SK-MEL-5 (cell line): ENCODE data around the gene GJB3. TPM values are rescaled to one million over a fixed set of nuclear protein-coding genes. Genes with fewer than 3 reads are reported as not detected.
"Not testable (repeated sequence)": the region's sequence is repeated elsewhere in the genome, so short reads cannot be mapped to it uniquely, and the experiment has no call there.

Source experiments
- DNase-seq: peaks from one replicate; pipeline ENCODE4 v3.0.0-alpha.2; 2016; ENCODE audit warnings: low read depth, low spot score
- in situ Hi-C: cut with HindIII; loops from 2 replicates; pipeline ENCODE4 v1.10.0; 2016; ENCODE audit warnings: low sequenced_read_pairs, high pct_unique_total_duplicates, low pct_unique_long_range_greater_than_20kb
- total RNA-seq: library from RNA; depleted of rRNA; stranded (reverse); fragments of >200 nt; shearing (Covaris generic); gene quantifications from 2 replicates; pipeline ENCODE4 v1.2.3, GENCODE V29; 2014

Gene GJB3
- total RNA-seq, 1 experiment from 2014 or later: not detected

- in situ Hi-C loops: no loop called here
- DNase-seq: no peak
These were observed 16.0 kb downstream of the GJB3 start for GRCh38 chr1:34796990-34797389.

- no peak for DNase-seq
These were observed 19.2 kb downstream of the GJB3 start for GRCh38 chr1:34800214-34800613.

GRCh38 chr1:34803770-34804169 is 22.8 kb downstream of the GJB3 start:
- in situ Hi-C loops: no loop called here
- no peak for DNase-seq

More at GRCh38 chr1:34800214-34800613, 19.2 kb downstream of the GJB3 start:
- in situ Hi-C loops: no loop called here

GRCh38 chr1:34806396-34806795 is 25.4 kb downstream of the GJB3 start:
- no peak for DNase-seq
- in situ Hi-C loops: no loop called here

GRCh38 chr1:34808051-34808810 is 27.2 kb downstream of the GJB3 start:
- in situ Hi-C loops: no loop called here
- no peak for DNase-seq

GRCh38 chr1:34810781-34811180 is 29.8 kb downstream of the GJB3 start:
- in situ Hi-C loops, DNase-seq: not testable (repeated sequence)

GRCh38 chr1:34816332-34816731 is 35.3 kb downstream of the GJB3 start:
- in situ Hi-C loops: no loop called here
- no peak for DNase-seq

GRCh38 chr1:34816778-34817177 is 35.8 kb downstream of the GJB3 start:
- DNase-seq: no peak
- in situ Hi-C loops: no loop called here

- DNase-seq, in situ Hi-C loops: not testable (repeated sequence)
These were observed 37.8 kb downstream of the GJB3 start for GRCh38 chr1:34818862-34819261.

GRCh38 chr1:34822202-34822601 is 41.2 kb downstream of the GJB3 start:
- no peak for DNase-seq
- in situ Hi-C loops: no loop called here

GRCh38 chr1:34824817-34825454 is 43.9 kb downstream of the GJB3 start:
- in situ Hi-C loops: no loop called here
- no peak for DNase-seq

- in situ Hi-C loops: no loop called here
- no peak for DNase-seq
These were observed 44.6 kb downstream of the GJB3 start for GRCh38 chr1:34825455-34826091.

- no peak for DNase-seq
- in situ Hi-C loops: no loop called here
These were observed 46.4 kb downstream of the GJB3 start for GRCh38 chr1:34827341-34827941.

GRCh38 chr1:34828611-34829010 is 47.6 kb downstream of the GJB3 start:
- in situ Hi-C loops: no loop called here
- DNase-seq: no peak

- in situ Hi-C loops: no loop called here
- DNase-seq: no peak
These were observed 48.2 kb downstream of the GJB3 start for GRCh38 chr1:34829250-34829649.

- no peak for DNase-seq
- in situ Hi-C loops: no loop called here
These were observed 50.8 kb downstream of the GJB3 start for GRCh38 chr1:34831721-34832246.

- no peak for DNase-seq
- in situ Hi-C loops: no loop called here
These were observed 52.7 kb downstream of the GJB3 start for GRCh38 chr1:34833711-34834110.
